Central memory CD4-positive, alpha-beta T cell (primary cell): ENCODE measurements around the gene PPP1R13B.

Experiments
- DNase-seq: peaks from one replicate; pipeline ENCODE4 v3.0.0; 2022

The PPP1R13B gene

DNA sequence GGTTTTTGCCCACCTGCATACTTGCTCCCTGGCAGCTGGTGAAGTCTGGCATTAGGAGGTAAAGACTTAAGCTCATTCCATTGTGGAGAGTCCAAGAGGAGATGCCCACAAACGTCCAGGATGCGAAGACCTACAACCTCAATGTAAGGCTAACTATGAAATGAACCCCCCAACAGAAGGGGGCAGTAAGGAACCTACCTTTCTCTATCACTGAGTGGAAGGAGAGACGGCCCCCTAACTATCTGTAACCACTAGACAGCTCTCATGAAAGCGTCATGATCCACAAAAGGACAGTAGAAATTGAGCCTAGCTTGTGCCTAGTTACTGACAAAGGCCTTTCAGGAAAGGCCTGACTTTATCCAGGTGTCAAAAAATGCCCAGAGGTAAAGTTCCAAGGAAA is 76.5 kb downstream of the PPP1R13B start:
- no peak for DNase-seq

DNA sequence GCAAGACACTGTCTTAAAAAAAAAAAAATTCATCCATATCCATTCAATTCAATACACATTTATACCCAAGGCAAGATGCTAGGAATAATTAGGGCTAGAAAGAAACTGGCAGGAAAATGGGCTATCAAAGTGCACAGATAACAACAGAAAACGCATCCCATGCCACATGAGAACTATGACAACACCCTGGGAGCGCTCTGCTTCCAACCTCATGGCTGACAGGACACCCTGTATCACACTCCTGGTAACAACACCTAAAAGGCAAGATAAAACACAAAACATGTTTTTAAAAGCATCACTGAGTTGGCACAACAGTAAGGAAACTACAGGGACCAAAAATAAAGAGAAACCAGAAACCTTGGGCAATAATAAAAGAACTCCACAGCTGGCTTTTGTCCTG is 76.9 kb downstream of the PPP1R13B start:
- DNase-seq: no peak

DNA sequence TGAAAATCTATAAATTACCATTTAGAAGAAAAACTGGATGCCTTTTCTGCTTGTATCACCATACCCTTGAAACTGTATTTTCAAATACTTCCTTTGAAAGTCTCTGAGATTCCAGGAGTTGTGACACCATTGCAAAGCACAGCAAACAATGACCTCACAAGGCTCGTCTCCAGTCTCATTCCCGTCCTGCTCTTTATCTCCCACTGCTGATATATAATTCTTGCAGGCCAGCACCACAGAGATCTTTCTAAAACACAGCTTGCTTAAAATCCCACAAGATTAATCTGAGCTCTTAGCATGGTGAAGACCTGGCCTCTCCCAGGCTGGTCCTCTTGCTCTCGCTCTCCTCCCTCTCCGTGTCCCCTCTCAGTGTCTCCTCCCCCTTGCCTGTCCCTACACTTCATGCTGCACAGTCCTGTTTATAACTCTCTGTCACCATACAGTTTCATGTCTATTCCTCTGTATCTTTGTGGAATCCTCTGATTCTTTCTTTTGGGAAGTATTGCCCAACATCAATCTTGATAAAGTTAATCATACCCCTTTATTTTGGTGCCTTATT is 80.0 kb downstream of the PPP1R13B start:
- no peak for DNase-seq

DNA sequence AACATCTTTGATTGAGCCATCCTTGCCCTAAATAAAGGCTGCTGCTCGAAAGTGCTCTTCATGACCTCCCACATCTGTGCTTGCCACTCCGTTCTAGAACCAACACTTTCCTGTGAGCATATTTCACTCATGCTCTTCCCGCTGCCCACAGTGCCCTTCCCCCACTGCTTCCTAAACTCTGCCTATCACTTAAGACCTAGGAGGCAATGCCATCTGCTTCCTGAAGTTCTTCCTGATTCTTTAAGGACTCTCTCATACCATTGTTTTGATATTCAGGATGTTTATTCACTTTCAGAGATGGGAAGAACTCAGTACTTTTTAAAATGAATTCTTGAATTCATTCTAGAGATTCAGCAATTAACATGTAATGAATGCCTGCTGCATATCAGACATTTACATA is 81.8 kb downstream of the PPP1R13B start:
- DNase-seq: no peak

DNA sequence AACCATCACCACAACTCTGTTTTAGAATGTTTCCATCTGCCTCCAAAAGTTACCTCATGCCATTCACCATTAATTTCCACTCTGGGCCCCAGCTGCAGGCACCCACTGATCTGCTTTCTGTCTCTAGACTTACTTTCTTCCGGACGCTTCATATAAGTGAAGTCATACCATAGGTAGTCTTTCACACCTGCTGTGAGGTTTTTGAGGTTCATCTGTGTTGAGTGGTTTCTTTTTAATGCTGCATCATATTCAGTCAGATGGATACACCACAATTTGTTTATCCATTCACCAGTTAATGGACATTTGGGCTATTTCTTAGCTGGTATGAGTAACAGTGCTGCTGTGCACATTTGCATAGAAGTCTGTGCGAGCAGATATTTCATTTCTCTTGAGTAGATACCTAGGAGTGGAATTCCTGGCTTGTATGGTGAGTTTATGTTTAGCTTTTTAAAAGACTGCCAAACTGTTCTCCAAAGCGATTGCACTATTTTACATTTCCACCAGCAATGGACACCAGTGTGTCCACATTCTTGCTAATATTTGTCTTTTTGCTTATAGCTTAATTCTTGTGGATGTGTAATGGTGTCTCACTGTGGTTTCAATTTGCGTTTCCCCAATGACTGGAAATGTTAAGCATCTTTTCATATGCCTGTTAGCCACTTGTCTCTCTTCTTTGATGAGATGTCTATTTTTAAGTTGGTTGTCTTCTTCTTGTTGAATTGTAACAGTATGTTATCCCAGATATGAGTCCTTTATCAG is 83.5 kb downstream of the PPP1R13B start:
- no peak for DNase-seq

DNA sequence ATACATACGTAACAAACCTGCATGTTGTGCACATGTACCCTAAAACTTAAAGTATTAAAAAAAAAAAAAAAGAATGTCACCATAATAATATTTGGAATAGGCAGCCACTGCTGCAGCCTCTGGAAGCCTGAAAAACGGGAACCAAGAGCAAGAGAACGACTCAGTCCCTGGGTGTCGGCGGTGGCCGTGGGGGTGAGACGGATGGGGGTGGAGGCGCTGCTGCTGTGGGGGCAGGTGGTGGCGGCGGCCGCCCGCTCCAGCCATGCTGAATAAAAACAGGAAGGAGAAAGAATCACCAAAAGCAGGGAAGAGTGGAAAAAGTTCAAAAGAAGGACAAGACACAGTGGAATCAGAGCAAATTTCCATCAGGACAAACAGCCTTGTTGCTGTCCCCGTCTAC is 84.8 kb downstream of the PPP1R13B start:
- no peak for DNase-seq

DNA sequence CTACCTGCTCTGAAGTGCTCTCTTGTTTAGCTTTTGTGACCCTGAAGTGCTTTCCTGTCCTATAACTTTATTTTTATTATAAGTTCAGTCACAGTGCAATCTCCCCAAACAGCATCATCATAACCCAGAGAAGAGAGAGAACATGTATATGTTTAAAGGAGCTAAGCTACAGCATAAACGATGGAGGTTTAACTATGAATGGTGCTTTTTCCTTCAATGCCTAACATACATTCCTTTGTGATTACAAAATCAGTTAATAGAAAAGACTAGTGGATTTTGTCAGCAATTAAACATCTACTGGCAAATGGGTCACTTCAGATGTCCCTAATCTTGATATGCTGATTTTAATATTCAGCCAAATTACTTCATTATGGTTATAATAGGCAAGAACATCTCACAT is 85.3 kb downstream of the PPP1R13B start:
- DNase-seq: no peak

DNA sequence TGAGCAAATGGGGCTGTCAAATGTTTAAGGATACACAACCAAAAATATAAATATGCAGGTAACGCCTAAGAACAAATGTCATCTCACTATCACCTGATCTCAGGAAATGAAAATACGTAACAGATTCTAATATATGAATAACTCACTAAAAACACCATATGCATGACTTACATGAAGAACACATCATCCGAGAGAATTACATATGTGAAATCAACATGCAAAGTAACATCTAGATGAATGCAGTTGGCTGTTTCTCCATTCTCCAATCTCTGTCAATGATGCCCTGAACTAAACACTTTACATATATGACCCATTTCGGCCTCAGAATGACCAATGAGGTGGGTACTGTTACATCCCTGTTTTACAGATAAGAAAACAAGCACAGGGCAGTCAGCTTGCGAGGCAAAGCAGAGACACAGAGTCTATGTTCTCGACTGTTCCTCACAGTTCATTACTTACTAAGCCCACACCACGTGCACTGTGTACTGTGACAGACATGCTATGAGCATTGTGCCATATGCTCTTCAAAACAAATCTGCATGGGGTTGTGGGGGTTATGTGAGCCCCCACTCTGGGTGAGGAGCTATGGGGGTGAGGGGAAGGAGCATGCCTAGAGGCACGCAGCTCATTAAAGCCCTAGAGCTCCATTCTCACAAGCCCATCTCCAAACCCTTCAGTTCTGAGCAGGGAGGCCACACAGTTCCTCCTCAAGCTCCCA is 89.2 kb downstream of the PPP1R13B start:
- no peak for DNase-seq

DNA sequence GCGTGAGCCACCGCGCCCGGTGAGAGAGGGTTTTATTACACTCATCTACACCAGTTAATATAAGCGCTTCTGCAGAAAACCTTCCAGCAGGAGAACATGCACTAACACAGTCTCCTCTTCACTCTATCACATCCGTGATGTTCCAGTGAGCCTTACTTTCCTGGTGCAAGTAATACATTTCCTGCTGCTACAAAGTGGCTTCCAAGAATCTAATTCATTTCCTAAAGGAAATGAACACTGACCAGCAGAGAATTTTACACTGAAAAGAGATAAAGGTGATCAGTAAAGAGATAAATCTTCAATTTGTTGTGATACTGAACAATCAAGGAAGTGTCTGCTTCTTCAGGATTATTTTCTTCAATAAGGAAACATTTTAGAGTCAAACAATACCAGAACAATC is 92.3 kb downstream of the PPP1R13B start:
- no peak for DNase-seq

DNA sequence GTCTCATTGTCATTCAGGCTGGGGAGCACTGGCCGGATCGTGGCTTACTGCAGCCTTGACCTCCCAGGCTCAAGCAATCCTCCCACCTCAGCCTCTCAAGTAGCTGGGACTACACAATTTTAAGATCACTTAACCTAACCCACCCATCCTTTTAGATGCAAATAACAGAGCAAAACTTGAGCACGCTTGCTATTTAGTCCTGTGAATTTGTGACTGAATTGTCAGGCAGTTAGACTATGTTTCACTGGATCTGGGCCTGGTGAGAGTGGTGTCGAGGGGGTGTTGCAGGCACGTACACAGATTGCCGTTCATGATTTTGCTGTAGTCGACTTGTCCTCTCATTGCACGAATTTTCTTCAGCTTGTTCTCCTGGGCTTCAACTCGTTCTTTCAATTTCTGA is 93.6 kb downstream of the PPP1R13B start:
- DNase-seq: no peak

DNA sequence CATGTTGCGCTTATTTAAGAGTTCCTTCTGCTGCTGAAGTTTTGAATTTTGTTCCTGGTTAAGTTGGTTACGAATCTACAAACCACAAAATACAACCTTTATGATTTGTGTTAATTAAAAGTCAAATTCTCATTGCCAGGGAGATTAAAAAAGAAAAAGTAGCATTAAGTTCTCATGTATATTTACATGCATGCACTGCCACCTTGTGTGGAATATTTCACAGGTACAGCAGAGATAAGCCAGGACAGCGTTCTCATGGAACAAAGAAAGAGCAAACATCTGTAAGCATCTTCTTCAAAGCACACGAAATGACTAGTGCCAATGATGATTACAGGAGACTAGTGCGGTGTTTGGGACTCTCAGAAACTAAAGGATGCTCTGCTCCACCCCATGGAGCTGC is 97.5 kb downstream of the PPP1R13B start:
- DNase-seq: no peak

DNA sequence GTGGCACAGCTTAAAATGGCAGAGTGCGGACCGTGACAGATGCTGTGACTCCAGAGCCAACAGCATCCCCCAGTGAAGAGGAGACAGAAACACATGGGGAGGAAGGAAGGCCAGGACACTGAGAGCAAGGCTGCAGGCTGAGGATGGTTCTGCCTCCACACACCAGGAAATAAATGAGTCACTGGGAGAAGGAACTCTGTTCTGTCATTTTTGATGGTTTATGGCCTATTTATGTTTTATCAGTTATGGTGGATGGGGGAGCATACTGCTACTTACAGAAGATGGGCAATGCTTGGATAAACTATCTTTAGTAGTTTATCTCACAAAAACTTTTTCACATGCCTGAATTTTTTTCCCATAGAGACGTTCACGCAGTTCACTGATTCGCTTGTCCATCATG is 97.9 kb downstream of the PPP1R13B start:
- no peak for DNase-seq

DNA sequence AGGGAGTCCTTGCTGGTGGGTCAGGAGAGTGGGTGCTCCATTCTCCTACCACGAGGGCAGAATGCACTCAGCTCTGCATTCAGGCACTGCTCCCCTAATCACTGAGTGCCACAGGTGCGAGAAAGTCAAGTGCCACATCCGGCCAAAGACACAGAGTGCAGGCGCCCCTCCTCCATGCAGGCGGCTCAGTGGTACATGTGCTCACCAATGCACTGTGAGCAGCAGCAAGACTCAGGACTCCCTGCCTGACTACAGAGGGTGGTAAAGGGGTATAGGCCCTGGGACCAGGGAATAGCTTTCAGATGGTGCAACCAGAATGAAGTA is 98.9 kb downstream of the PPP1R13B start:
- DNase-seq: peak; percentile 22

DNA sequence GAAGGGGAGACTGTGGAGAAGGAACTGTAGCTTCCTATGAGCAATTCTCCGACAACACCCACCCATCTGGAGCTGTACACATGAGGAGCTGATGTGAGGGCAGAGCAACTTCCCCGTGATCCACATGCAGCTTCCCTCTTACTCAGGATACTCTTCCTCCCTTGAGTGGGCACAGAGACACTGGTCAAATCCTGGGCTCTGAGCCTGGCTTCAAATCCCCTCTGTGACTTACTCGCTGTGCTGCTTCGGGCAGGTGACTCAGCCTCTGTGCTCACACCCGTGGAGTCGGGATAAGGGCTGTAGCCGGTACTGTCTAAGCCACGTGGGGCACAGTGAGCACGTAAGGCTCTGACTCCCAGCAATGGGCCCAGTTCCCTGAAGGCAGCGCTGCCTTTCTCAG is 100.7 kb downstream of the PPP1R13B start:
- no peak for DNase-seq

DNA sequence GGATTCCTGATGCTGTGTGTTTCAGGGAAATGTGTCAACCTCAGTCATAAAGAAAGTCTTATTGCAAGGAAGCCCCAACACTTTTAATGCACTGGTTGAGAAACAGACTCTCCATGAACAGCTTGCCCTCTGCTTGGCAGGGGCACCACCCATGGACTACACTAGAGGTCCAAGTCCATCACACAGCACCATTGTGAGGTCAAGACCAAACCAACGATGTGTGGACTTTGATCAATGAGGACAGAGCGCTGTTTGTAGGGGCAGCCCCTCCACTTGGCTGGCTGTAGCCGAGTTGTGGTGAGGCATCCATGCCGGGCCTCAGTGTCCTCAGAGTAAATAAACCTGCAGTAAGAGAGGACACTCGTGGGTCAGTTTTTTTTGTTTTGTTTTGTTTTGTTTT is 102.0 kb downstream of the PPP1R13B start:
- no peak for DNase-seq

DNA sequence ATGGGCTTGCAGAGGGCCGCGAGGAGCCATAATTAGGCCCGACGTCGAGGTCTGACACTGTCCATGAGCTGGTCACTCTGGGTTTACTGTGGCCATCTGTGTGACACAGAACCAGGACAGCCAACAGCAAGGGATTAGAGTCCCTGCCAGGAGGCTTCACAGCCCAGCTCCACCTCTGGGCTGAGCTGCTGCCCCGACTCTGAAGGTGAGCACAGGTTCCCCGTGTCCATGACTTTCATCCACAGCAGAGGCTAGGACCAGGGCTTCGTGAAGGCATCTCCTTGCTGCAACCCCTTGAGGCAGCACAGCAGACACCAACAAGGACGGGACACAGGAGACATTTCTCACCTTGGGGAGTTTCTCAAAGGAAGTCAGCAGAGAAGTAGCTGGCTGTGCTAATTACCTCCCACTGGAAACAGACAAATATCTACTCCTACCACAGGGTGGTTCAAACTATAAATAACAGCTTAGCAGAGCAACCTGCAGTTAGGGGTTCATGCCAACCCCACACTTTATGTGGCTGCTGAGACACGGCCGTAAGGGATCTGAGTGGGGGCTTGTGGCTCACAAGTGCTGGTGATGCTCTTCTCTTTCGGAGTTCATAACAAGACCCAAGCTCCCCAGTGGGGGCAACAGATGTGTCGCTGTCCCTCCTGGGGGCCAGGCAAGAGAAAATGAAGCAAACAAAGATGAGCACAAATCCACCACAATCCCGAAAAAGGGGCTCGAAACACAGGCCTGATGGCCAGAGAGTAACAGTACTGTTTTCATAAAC is 102.6 kb downstream of the PPP1R13B start:
- DNase-seq: no peak

DNA sequence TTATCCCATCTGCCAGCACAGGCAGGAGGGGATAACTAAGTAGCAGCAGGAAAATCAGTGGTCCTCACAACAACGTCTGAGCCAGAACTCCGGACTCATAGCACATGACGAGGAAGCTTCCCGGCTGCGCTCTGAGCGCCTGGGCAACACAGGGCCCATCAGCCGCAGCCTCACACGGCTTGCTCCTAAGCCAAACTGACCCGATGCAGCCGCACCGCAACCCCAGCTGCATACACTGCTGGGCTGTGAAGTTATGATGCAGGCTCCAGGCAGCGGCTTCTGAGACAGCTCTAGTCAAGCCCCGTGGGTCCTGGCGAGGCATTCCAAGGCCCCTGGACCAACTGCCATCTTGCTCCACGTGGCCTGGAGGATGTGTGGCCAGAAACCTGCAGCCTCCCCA is 103.7 kb downstream of the PPP1R13B start:
- no peak for DNase-seq

DNA sequence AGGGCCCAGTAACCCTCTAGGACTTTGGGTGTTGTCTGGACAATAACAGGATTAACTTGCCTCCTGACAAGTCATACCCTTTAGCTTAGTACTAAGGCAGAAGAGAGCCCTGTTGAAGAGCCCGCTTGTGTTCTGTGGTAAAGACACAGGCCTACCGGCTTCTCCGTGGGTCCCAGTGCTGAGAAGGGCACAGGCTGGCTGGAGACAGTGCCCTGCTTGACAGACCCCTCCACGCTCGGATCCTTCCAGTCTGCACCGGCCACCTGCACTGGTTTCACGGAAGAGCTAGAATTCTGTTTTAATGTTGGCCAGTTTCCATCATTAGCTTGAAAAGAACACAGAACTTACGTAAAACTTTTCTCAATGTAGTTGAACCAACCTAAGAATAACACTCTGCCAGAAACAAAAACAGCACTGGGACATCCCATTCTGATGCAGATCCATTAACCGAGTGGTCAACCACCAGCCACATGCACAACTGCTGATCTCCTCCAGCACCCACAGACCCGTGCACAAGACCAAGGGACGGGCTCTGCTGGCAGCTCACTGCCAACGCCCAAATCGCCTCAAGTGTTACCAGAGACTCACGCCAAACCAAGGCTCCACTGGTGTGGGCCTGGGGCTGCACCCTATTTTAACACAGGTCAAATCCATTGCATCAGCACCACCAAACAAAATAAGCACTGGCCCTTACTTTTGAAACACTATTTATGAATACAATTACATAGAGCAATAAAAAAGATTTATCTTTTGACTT is 104.7 kb downstream of the PPP1R13B start:
- no peak for DNase-seq

DNA sequence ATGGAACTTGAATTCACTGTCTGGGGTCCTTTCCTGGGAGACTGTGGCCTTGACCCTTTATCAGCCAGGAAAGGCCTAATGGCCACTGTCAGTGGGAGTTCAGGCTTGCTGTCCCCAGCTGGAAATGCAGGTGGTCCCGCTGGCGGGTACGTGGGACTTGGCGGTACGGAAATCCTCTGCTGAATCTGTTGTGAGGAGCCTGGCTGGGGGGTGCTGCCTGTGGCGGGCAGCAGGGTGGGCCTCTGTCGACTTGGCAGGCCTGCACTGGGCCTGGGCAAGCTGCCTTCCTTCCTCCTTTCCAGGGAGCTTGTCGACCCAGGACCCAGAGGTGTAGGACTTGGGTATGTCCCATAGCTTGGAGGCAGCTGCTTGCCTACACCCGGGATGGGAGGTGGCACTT is 105.5 kb downstream of the PPP1R13B start:
- no peak for DNase-seq

DNA sequence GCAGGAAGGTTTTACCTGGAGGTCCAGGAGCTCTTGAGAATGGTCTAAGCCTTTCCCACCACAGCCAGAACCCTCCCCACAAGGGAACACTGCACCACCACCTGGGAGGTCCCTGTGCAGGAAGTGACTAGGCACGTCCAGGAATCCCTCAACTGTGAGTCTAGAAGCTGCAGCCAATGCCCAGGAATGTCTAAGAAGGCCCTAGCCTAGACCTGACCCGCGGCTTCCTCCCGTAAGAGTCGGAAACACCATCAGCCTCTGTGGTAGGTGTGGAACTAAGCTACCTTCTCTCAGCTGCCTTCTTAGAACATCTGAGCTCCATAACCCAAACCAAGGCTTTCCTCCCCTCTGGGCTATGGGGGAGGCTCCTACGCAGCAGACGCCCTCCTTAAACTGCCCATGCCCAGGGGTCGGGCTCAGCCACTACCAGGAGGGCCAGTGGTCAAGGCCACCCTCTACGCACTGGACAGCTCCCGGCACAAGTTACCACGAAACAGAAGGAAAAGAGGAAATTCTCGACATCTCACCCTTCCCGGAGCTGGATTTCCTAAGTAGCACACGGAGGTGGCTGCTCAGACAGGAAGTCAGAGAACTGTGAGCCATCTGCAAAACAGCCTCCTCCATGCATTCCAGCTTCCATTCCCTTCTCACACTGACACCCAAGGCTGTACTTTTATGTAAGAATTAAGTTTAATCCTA is 106.2 kb downstream of the PPP1R13B start:
- no peak for DNase-seq

DNA sequence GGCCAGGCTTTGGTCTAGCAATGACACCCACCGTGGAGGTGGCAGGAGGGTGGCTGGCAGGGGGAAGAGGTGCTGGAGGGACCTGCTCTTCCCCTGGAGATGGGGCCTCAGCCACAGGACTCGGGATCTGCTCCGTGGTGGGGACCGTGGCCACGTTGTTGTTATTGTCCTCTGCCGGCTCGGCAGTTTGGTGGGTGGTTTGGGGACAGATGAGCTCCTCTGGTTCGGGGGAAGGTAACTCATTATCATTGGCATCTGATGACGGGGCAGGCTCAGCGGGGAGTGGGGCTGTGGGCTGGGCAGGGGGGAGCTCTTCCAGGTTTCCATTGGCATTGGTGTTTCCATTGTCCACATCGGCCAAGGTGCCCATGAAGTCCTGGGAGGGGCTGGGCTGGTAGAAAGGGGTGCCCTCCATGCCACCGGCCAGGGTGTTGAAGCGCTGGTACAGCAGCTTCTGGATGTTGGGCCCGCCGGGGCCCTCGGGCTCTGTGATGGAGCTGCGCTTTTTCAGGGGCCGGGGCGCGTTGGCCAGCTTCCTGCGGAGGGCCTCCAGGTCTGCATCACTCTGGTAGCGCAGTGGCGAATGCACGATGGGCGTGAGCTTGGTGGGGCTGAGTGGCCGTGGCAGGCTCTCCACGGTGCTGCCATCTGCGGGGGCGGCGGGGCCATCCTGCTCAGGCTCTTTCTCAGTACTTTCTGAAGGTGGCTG is 107.4 kb downstream of the PPP1R13B start:
- DNase-seq: no peak

DNA sequence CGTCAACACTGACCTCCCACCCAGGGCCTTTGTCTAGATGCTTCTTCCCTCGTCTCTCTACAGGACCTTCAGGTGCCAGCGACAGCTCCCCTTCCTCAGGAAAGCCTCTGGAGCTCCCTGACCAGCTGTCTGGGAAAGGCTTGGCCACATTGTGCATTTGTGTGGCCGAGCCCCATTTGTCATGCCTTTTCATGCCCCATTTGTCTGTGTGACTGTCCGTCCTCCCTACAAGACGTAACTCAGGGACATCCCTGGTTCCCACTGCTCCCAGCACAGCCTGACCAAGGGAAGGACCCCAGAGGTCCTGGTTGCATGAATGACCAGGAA is 107.9 kb downstream of the PPP1R13B start:
- no peak for DNase-seq
